ENCODE measurements around the gene MYH16.
"Not testable (repeated sequence)": the region's sequence is repeated elsewhere in the genome, so short reads cannot be mapped to it uniquely, and the experiment has no call there.

MYH16 gene

GRCh38 chr7:99258501-99258900, 14.1 kb upstream of the MYH16 start:
- no peak for DNase-seq (ENCODE audit: low read depth)

DNA sequence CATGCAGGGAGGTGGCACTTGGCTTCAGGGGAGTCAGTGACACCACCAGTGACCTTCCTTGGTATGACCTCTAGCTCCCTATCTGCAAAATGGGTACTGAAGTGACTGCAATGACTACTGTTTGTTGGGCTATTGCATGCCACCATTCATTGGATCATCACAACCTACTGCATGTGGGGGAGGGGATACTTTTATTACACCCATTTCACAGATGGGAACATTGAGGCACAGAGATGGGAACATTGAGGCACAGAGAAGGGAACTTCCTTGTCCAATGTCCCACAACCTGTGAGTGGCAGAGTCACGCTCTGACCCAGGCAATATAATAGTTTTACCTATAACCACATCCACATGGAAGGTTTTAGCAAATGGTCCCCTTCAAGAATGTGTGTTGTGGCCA, 12.2 kb upstream of the MYH16 start:
- no peak for DNase-seq (ENCODE audit: low read depth)

DNA sequence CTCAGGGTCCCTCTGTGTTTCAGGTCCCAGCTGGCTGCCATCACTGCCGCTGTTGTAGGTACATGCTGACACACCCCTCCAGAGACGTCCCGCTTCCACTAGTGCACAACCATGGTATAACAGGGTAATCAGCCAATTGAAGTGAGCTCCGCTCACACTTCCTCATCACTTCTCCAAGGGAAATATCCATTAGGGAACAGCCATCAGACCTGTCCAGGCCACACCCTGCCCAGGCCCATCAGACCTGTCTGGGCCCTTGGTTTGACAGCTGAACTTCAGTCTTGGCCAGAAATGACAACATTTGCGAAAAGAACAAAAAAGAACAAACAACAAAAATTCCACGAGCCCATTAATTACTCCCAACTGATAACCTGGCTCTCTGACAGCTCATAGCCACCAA, 11.0 kb upstream of the MYH16 start:
- no peak for DNase-seq (ENCODE audit: low read depth)

DNA sequence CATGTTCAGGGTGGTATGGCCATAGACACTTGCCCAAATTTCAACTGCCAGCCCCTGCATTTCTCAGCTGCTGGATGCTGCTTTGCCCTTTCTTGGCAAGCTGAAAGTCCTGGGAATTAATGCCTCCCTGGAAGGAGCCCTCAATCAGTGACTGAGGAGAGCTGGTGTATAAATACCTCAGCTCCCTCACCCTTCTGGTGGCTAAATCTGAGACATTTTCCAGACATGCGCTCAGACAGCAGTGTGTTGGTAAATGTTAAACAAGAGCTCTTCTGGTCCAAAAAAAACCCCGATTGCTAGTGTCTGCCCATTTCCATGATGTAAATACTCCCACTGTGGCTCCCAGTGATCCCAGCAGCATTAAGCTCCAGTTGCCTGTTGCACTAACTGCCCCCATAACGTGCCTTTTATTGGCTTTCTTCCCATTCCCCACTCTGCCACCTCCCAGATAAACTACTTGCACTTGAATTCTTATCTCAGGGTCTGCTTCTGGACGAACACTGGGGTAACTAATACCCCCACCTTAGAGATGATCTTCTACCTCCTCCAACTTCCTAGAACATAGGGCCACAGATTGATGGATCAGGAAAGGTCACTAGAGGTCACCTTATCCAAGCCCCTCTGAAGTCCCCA, 6.7 kb upstream of the MYH16 start:
- no peak for DNase-seq (ENCODE audit: low read depth)

DNA sequence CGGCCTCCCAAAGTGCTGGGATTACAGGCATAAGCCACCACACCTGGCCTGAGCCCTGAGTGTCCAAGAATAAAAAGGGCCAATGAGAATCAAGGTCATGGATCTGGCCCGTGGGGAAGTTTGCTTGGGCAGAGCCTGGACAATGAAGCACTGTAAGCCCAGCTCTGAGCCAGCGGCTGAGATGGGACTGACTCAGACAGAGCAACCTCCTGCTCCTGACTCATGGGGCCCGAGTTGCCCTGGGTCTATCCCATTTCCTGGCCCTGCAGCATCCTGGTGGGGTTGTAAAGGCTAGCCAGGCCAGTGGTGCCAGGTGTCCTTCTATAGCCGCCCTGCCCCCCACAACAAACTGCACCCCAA, 5.2 kb upstream of the MYH16 start:
- DNase-seq (ENCODE audit: low read depth): no peak

DNA sequence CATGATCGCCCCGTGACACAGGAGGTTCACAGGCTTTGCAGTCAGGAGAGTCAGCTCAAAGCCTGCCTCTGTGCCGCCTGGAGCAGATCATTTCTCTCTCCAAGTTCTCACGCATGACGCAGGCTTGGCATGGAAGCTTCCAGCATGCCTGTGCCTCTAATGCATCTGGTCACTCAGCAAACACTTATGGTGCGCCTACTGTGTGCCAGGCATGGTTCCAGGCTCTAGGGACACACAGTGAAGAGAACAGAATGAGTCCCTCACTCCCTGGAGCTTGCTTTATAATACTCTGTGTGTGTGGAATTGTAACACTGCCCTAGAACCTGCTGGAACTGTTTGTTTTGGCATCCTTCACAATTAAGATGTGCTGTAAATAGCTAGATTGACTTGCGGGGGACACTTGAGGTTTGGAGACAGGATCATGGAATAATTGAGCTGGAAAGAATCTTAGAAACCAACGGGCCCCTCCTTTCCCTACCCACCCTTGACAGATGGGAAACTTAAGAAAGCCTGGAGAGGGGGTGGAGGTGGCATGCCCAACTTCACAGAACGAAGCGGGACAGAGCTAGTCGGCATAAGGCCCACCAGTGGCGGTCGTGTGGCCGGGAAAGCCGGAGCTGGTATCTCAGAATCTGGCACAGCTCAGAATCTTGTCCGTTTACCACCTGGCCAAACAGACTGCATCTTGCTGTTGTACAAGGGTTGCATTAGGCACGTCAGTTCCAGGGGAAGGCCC, 4.6 kb upstream of the MYH16 start:
- DNase-seq (ENCODE audit: low read depth): no peak

GRCh38 chr7:99268577-99268908, 4.1 kb upstream of the MYH16 start:
- no peak for DNase-seq (ENCODE audit: low read depth)

- no peak for DNase-seq (ENCODE audit: low read depth)
These were observed 1.9 kb upstream of the MYH16 start for GRCh38 chr7:99270702-99271101.

DNA sequence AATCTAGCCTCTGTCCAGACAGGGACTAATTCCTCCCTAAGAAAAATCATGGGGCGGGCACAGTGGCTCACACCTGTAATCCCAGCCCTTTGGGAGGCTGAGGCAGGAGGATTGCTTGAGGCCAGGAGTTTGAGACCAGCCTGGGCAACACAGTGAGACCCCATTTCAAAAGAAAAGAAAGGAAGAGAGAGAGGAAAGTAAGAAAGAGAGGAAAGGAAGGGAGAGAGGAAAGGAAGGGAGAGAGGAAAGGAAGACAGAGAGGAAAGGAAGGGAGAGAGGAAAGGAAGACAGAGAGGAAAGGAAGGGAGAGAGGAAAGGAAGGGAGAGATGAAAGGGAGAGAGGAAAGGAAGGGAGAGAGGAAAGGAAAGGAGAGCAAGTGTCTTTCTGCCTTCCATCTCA, 922 bp downstream of the MYH16 start:
- DNase-seq (ENCODE audit: low read depth): not testable (repeated sequence)

DNA sequence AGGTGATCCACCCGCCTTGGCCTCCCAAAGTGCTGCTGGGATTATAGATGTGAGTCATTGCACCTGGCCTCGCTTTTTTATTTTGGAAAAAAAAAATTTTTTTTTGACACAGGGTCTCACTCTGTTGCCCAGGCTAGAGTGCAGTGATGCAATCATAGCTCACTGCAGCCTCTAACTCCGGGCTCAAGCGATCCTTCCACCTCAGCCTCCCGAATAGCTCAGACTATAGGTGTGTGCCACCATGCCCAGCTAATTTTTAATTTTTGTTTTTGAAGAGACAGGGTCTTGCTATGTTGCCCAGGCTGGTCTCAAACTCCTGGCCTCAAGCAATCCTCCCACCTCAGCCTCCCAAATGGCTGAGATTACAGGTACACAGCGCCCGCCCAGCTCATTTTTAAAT, 2.3 kb downstream of the MYH16 start:
- not testable (repeated sequence) for DNase-seq (ENCODE audit: low read depth)

DNA sequence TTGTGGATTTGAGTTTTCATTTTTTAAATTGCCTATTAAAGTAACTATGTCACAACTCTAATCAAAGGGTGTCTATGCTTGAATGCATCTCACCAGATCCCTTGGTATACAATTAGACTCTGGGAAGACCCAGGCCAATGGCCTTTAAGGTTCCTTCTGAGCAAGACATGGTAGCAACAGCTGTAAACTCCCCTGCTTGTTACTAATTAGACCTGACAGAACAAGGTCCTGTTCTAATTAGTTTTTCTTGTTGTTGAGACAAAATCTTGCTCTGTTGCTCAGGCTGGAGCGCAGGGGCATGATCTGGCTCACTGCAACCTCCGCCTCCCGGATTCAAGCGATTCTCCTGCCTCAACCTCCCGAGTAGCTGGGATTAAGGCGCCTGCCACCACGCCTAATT, 2.9 kb downstream of the MYH16 start:
- no peak for DNase-seq (ENCODE audit: low read depth)

DNA sequence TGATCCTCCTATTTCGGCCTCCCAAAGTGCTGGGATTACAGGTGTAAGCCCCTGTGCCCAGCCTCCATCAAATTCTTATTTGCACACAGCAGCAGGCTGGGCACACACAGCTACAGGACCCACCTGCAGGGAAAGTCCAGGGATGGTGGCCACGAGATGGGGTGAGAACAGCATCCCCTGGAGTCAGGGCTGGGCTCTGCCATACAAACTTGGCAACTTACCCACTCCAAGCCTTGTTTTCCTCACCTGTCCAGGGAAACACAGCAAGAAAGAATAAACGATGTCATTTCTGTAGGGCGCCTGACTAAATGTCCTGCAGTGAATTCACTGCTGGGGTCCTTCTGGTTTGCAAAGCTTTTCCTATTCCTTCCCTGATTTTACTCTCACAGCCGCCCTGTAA, 5.5 kb downstream of the MYH16 start:
- no peak for DNase-seq (ENCODE audit: low read depth)

GRCh38 chr7:99284165-99284564, 11.5 kb downstream of the MYH16 start:
- not testable (repeated sequence) for DNase-seq (ENCODE audit: low read depth)

GRCh38 chr7:99287779-99288534, 15.3 kb downstream of the MYH16 start:
- DNase-seq (ENCODE audit: low read depth): no peak

GRCh38 chr7:99289185-99289584, 16.5 kb downstream of the MYH16 start:
- no peak for DNase-seq (ENCODE audit: low read depth)

DNA sequence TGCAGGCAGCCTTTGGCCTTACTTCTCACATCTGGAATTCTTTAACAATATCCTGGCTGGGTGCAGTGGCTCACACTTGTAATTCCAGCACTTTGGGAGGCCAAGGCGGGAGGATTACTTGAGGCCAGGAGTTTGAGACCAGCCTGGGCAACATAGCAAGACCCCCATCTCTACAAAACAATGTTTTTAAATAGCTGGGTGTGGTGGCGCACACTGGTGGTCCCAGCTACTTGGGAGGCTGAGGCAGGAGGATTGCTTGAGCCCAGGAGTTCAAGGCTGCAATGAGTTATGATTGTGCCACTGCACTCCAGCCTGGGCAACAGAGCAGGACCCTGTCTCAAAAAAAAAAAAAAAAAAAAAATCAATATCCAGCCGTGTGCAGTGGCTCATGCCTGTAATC, 17.5 kb downstream of the MYH16 start:
- DNase-seq (ENCODE audit: low read depth): not testable (repeated sequence)

DNA sequence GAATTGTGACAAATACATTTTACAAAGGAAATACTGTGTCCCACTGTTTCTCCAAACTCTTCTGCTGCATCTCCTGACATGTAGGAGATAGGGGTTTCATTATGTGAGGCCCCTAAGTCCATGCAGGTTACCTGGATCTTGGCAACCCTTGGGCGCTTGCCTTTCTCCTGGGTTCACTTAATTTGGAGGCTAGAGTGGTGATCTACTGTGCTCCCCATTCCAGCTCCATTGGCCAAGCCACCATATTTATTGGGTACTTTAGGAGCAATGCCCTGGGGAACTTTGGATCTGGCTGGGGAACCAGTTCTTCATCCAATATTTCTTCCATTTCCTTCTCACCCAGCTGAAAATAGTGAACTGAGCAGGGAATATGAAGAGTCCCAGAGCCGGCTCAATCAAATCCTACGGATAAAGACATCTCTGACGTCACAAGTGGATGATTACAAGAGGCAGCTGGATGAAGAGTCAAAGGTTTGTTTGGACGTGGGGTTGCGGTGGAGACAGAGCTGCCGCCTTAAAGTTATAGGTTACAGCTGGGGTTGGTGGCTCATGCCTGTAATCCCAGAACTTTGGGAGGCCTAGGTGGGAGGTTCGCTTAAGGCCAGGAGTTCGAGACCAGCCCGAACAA, 18.5 kb downstream of the MYH16 start:
- DNase-seq (ENCODE audit: low read depth): no peak

DNA sequence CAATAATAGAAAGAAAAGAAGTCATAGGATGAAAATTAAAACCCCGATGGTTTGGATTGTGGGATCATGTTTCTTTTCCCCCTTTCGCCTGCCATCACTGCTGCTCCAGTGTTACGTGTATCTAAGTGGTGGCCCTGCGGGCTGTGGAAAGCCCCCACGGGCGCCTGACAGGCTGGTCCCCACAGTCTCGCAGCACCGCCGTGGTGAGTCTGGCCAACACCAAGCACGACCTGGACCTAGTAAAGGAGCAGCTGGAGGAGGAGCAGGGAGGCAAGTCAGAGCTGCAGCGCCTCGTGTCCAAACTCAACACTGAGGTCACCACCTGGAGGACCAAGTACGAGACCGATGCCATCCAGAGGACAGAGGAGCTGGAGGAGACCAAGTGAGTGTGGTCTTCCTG, 19.5 kb downstream of the MYH16 start:
- DNase-seq (ENCODE audit: low read depth): no peak

DNA sequence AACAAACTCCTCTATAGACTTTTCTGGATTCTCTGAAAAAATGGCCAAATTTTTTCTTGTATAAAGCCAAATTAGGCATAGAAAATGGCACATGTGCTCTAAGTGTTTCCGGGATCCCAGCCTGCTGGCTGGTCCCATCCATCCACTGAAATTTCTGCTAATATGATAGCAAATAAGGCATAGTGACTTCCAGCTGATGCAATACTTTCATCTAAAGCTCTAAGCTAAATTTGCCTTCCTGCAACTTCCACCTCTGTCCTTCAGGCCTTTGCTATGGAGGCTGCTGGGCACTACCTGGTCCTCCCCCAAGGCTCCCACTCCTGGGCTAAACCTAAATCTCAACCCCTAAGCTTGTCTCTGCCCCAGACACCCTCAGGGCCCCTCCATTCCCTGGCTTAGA, 20.5 kb downstream of the MYH16 start:
- DNase-seq (ENCODE audit: low read depth): no peak

GRCh38 chr7:99293650-99294049, 21.0 kb downstream of the MYH16 start:
- no peak for DNase-seq (ENCODE audit: low read depth)

DNA sequence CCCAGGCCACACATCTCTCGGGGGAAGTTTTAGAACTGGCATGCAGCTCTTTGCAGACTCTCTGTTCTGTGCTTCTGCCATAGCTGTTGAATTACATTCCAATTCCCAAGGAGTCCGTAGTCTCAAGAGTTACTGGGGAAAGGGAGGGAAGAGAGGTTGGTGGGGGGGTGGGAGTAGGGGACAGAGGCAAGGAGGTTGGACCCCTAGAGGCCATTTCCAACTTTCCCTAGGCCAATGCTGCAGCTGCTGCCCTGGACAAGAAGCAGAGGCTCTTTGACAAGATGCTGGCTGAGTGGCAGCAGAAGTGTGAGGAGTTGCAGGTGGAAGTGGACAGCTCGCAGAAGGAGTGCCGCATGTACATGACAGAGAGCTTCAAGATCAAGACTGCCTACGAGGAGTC, 23.8 kb downstream of the MYH16 start:
- no peak for DNase-seq (ENCODE audit: low read depth)

DNA sequence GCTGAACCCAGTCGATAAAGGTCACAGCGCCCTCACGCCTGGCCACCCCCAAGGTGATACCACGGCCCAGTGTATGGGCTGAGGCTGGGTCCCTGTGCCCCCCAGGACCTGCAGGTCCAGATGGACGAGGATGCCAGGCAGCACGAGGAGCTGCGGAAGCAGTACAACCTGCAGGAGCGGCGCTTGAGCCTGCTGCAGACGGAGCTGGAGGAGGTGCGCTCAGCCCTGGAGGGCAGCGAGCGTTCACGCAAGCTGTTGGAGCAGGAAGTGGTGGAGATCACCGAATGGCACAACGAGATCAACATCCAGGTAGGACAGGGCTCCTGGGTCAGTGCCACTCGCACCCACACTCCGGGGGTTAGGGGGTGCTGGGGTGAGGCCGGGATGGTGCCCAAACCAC, 28.9 kb downstream of the MYH16 start:
- DNase-seq (ENCODE audit: low read depth): no peak
